ENCODE measurements around the gene ZDHHC8. TPM values are rescaled to one million over a fixed set of nuclear protein-coding genes. Genes with fewer than 3 reads are reported as not detected.

The ZDHHC8 gene
- total and polyA plus RNA-seq, 12 donors, result 23.2 to 51.7 (median 37.5) TPM

DNA sequence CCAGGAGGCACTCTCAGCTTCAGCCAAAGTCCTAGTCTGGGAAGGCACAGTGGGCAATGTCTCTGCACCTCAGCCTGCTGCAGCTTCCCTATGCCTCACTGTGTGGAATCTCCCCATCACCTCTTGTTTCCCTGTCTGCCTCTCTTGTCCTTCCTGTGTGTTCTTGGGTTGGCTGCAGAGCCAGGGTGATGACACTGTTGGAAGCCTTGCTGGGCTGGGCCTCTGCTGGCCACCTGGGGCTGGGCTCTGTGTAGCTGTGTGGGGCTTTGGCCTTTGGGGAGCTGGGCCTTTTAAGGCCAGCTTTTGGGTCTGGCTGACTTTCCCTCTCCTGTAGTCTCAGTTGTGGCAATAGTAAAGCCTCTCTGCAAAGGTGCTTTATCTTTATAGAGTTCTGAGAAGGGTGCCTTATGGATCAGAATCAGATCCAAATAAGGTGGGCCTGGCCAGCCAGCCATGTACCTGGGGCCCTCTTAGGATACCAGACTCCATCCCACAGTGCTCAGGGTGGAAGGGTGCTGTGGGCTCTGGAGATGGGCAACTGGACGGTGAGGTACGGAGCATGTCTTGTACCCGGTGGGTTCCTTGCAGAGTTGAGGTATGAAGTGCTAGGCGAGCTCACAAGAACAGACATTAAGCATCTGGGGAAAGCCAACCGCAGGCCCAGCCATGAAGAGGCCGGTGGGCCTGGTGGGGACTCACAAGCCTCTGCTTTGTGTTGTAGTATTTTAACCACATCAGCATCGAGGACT lies 26.0 kb upstream of the ZDHHC8 start:
- no peak for DNase-seq
- Histone ChIP-seq H3K9me3 (no peaks in the 10 kb centered on the region), H3K4me1 (no peaks in the 10 kb centered on the region), H3K27me3 (no peaks in the 10 kb centered on the region), H3K27ac (no peak overlapping the region), H3K36me3 (peaks cover 14 to 99% (median 50%) of the 10 kb centered on the region in 9 donors), H3K4me3 (no peak overlapping the region)
- TF ChIP-seq, protein P1, sequence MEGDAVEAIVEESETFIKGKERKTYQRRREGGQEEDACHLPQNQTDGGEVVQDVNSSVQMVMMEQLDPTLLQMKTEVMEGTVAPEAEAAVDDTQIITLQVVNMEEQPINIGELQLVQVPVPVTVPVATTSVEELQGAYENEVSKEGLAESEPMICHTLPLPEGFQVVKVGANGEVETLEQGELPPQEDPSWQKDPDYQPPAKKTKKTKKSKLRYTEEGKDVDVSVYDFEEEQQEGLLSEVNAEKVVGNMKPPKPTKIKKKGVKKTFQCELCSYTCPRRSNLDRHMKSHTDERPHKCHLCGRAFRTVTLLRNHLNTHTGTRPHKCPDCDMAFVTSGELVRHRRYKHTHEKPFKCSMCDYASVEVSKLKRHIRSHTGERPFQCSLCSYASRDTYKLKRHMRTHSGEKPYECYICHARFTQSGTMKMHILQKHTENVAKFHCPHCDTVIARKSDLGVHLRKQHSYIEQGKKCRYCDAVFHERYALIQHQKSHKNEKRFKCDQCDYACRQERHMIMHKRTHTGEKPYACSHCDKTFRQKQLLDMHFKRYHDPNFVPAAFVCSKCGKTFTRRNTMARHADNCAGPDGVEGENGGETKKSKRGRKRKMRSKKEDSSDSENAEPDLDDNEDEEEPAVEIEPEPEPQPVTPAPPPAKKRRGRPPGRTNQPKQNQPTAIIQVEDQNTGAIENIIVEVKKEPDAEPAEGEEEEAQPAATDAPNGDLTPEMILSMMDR (IDR thresholded peaks at IDR 0.05), result no peak
- intact Hi-C loops (cut with DNase I), result no loop called here
- WGBS, 2 donors, result 94 to 96% methylated on average over 7 of the region's 7 CpGs
- ATAC-seq, result no peak

GRCh38 chr22:20106205-20106848 lies 25.3 kb upstream of the ZDHHC8 start:
- DNase-seq (no peak), ATAC-seq (no peak)
- Histone ChIP-seq H3K9me3 (no peaks in the 10 kb centered on the region), H3K4me1 (peaks cover 0 to under 1% (median 0%) of the 10 kb centered on the region in 9 donors), H3K27ac (no peak overlapping the region), H3K36me3 (peaks cover 14 to 98% (median 50%) of the 10 kb centered on the region in 9 donors), H3K27me3 (no peaks in the 10 kb centered on the region), H3K4me3 (no peak overlapping the region)
- TF ChIP-seq, protein P1 (IDR thresholded peaks at IDR 0.05), result no peak
- intact Hi-C loops (cut with DNase I), result no loop called here
- WGBS, 2 donors, result 87 to 88% methylated on average over 20 of the region's 20 CpGs

- Histone ChIP-seq H3K4me1 (peaks cover 0 to 6% (median 1%) of the 10 kb centered on the region in 9 donors), H3K27me3 (no peaks in the 10 kb centered on the region), H3K9me3 (no peaks in the 10 kb centered on the region), H3K27ac (no peak overlapping the region), H3K4me3 (no peak overlapping the region), H3K36me3 (peaks cover 14 to 98% (median 50%) of the 10 kb centered on the region in 9 donors)
- intact Hi-C loops (cut with DNase I), result no loop called here
- TF ChIP-seq, protein P1 (IDR thresholded peaks at IDR 0.05), result no peak
- WGBS, 2 donors, result 94% methylated on average over 10 of the region's 10 CpGs
- peak in 1 of 2 donors; percentile 3 for DNase-seq
- ATAC-seq, result no peak
Observed at GRCh38 chr22:20106849-20107237, 24.8 kb upstream of the ZDHHC8 start.

DNA sequence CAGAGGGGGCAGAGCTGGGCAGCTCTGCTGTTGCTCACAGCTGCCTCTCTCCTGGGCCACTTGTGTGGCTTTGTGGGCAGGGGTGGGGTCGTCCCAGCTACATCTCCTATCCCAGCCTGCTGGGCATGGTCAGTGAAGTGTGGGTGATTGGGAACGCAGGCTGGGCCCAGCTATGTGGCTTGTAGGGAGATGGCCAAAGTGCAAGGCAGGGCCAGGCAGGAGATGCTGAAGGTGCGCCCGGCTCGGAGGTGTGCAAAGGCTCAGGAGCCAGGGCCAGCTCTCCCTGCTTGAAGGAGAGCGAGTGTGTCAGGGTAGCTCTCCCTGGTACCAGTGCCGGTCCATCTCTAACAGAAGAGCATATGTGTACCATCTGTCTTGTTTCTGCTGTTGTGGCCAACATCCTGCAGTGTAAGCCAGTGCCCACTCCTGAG lies 24.1 kb upstream of the ZDHHC8 start:
- ATAC-seq, result no peak
- H3K27me3 ChIP-seq, result no peaks in the 10 kb centered on the region
- WGBS, 2 donors, result 91 to 96% methylated on average over 7 of the region's 7 CpGs
- H3K36me3 ChIP-seq, result peaks cover 14 to 98% (median 50%) of the 10 kb centered on the region in 9 donors
- peaks cover 0 to 12% (median 6%) of the 10 kb centered on the region in 9 donors for H3K4me1 ChIP-seq
- peak in 1 of 2 donors; percentile 6 for DNase-seq
- no peak overlapping the region for H3K4me3 ChIP-seq
- no peaks in the 10 kb centered on the region for H3K9me3 ChIP-seq
- intact Hi-C loops (cut with DNase I), result no loop called here
- no peak overlapping the region for H3K27ac ChIP-seq
- TF ChIP-seq, protein P1 (IDR thresholded peaks at IDR 0.05), result no peak
